Measurements from ENCODE around the gene SMAD3.
A peak's percentile ranks its signal among the peaks of the same experiment; 100 is the strongest.

The SMAD3 gene

DNA sequence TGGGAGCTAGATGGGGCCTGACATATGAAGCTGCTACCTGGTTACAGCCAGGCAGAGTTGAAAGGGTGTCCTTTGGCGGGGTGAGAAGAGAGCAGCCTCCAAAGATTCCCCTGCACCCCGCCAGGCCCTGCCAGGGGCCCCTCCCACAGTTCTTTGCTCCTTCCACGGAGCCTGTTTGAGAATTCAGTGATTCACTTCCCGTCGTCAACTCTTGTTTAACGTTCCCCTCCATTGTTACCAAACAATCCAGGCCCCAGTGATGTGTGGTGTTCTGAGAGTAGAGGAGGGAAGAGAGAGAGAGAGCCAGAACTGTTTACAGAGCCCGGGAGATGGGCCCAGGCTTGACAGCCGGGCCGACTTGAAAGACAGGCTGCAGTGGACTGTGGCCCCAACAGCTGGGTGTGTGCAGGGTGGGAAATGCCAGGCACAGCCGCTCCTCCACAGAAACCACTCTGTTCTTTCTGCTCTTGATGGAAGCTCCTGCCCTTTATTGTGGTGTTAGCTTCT is 81.5 kb downstream of the SMAD3 start:
- no peak overlapping the region for H3K4me3 ChIP-seq (ENCODE audit: low read depth, low read length)
- TF ChIP-seq, protein P1, sequence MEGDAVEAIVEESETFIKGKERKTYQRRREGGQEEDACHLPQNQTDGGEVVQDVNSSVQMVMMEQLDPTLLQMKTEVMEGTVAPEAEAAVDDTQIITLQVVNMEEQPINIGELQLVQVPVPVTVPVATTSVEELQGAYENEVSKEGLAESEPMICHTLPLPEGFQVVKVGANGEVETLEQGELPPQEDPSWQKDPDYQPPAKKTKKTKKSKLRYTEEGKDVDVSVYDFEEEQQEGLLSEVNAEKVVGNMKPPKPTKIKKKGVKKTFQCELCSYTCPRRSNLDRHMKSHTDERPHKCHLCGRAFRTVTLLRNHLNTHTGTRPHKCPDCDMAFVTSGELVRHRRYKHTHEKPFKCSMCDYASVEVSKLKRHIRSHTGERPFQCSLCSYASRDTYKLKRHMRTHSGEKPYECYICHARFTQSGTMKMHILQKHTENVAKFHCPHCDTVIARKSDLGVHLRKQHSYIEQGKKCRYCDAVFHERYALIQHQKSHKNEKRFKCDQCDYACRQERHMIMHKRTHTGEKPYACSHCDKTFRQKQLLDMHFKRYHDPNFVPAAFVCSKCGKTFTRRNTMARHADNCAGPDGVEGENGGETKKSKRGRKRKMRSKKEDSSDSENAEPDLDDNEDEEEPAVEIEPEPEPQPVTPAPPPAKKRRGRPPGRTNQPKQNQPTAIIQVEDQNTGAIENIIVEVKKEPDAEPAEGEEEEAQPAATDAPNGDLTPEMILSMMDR (IDR thresholded peaks at IDR 0.05; ENCODE audit: low read depth, low read length, missing control alignments): no peak
- peak; percentile 64 for DNase-seq (ENCODE audit: low read depth)
- in situ Hi-C loops (cut with HindIII; ENCODE audit: low sequenced_read_pairs): loop anchor here (5.0 kb wide), 1 partner anchor 40 kb away; no protein-coding TSS in a partner anchor

DNA sequence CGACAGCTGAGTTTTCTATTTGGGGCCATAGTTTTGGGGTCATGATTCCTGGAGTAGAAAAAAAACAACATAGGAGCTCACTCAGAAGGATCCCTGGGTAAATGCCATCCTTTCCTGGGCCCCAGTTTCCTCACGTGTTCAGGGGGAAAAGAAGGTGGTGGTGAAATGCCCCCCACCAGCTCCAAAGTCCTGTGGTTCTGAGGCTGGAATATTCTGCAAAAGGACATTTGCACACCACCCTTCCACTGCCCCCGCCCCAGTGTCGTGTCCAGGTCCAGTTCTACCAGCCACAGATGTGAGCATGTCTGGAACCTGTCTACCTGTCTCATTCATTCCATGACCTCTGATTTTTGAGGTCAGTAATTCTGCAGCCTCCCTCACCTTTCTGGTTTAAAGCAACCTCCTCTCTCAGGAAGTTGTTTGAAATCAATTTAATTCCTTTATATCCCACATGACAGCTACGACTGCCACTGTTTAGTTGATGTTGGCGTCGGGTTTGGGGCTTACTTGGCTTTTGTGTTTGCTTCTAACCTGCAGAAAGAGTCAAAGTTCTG is 82.1 kb downstream of the SMAD3 start:
- H3K4me3 ChIP-seq (ENCODE audit: low read depth, low read length): no peak overlapping the region
- TF ChIP-seq, protein P1 (IDR thresholded peaks at IDR 0.05; ENCODE audit: low read depth, low read length, missing control alignments): no peak
- in situ Hi-C loops (cut with HindIII; ENCODE audit: low sequenced_read_pairs): loop anchor here (5.0 kb wide), 1 partner anchor 40 kb away; no protein-coding TSS in a partner anchor
- no peak for DNase-seq (ENCODE audit: low read depth)

DNA sequence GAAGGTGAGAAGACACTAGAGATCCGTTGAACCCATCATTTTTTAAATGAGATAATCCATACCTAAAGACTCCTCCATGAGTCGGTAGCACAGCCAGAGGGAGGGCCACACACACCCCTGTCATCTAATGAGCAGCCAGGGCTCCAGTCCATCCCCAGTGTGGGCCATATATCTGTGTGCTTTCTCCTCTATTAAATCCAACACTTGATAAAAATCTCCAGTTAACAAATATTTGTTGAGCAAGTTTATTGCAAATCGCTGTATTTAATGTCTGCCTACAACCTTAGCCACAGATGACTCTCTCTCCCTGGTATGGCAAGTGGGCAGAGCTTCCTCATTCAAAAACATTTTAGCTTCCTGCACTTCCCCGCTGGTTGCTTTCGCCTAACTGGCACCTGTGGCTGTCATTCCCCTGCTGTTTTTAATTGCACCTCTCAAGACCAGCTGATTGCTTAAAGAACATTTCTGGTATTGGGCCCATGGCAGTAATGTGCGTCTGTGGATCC is 82.8 kb downstream of the SMAD3 start:
- no peak overlapping the region for H3K4me3 ChIP-seq (ENCODE audit: low read depth, low read length)
- in situ Hi-C loops (cut with HindIII; ENCODE audit: low sequenced_read_pairs): loop anchor here (5.0 kb wide), 1 partner anchor 41 kb away; no protein-coding TSS in a partner anchor
- no peak for DNase-seq (ENCODE audit: low read depth)
- TF ChIP-seq, protein P1 (IDR thresholded peaks at IDR 0.05; ENCODE audit: low read depth, low read length, missing control alignments): no peak

DNA sequence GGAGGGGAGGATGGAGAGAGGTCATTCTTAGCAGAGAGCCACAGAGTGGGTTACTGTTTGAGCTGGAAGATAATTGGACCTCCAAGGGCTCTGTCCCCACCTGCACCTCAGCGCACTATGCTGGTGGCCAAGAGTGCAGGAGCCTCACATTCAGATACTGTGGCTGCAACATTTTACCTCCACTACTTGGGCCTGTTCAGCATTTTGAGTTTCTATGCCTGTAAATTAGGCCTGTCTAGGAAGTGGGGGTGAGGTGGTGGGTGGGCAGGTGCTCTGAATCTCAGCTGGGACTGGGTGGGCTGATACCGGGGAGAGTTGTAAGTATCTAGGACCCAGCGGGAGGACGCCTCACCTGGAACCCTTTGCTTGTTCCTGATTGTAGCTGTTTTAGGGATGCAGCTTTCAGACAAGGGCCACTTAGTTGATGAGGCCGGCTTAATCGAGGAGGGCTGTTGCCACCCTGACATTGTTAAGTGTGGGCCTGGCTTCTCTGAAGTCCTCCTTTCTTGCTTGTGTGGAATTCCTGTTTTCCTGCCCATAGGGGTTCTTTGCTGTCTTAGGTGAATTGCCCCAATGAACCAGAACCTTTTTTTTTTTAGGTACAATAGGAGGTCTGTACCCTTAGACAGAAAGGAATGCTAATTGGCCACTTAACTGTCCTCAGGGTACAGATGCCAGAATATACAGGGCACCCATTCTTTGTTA is 83.8 kb downstream of the SMAD3 start:
- H3K4me3 ChIP-seq (ENCODE audit: low read depth, low read length): no peak overlapping the region
- in situ Hi-C loops (cut with HindIII; ENCODE audit: low sequenced_read_pairs): loop anchor here (5.0 kb wide), 1 partner anchor 42 kb away; no protein-coding TSS in a partner anchor
- DNase-seq (ENCODE audit: low read depth): no peak
- TF ChIP-seq, protein P1 (IDR thresholded peaks at IDR 0.05; ENCODE audit: low read depth, low read length, missing control alignments): no peak

DNA sequence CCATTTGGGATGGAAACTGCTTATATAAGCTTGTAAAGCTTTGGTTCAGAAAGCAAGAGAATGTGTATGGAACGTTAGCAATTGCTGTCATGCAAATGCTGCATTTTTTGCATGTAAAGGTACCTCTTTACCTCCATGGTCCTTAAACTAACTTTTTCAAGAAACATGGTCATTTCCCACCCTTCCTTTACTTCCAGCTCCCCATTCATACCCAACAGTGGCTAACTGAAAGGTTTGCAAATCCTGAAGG is 84.3 kb downstream of the SMAD3 start:
- TF ChIP-seq, protein P1 (IDR thresholded peaks at IDR 0.05; ENCODE audit: low read depth, low read length, missing control alignments): no peak
- in situ Hi-C loops (cut with HindIII; ENCODE audit: low sequenced_read_pairs): loop anchor here (5.0 kb wide), 1 partner anchor 42 kb away; no protein-coding TSS in a partner anchor
- no peak for DNase-seq (ENCODE audit: low read depth)
- H3K4me3 ChIP-seq (ENCODE audit: low read depth, low read length): no peak overlapping the region

DNA sequence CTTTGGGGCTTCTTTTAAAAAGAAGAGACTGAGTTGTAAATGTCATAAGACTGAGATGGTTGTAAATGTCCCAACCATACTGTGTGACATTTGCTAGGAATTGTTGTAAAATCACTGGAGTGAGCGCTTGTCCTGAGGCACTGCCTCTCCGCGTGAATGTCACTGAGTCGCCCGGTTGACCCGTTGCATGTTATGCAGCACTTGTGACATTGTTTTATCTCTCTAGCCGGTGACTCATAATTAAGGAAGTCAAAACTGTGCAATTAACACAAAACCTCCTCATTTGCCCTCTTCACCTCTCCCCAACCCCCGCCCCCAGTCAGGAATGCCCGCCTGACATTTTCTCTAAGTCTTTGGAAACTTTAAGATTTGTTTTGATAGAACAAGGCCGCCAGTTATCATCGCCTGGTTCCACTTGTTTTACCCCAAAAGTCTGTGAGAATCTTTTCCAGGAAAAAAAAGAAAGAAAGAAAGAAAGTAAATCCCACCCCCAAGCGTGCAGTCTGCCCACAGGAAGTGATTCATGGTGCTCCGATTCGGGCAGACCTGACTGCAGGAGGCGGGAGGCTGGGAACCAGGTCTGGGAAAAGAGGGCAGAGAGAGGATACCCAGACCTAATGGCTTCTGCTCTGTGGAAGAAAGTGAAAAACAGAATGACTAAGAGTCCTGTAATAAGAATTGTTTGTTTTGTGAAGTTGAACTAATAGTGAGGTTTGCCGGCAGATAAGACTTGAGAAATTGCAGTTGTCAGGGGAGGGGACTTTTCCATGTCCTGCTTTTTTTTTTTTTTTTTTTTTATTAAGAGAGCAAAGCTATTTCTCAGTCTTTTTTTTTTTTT is 84.8 kb downstream of the SMAD3 start:
- H3K4me3 ChIP-seq (ENCODE audit: low read depth, low read length): peak overlapping the region; percentile 6

More for the DNA sequence above, 84.8 kb downstream of the SMAD3 start:
- TF ChIP-seq, protein P1 (IDR thresholded peaks at IDR 0.05; ENCODE audit: low read depth, low read length, missing control alignments): no peak
- peak; percentile 98 for DNase-seq (ENCODE audit: low read depth)
- in situ Hi-C loops (cut with HindIII; ENCODE audit: low sequenced_read_pairs): no loop called here
